AG04450 (cell line): ENCODE results near the gene SELENON. TPM values are rescaled to one million over a fixed set of nuclear protein-coding genes. Genes with fewer than 3 reads are reported as not detected.

Source experiments
- CTCF ChIA-PET: fragments of 300-600, 350-600 bp; formaldehyde crosslinking; extraction: SDS; loops from one replicate; lab custom pipeline; 2022; ENCODE audit warnings: antibody characterized with exemption, inconsistent platforms; lab: Charles Lee
- POLR2A ChIA-PET: fragments of 350-600 bp; formaldehyde crosslinking; extraction: SDS; loops from one replicate; lab custom pipeline; 2021; ENCODE audit warnings: antibody characterized with exemption, inconsistent platforms; lab: Yijun Ruan, JAX
- DNase-seq: peaks from one replicate; pipeline ENCODE4 v3.0.0-alpha.2; 2011; ENCODE audit warnings: low read depth, low spot score
- H3K27ac ChIP-seq: one replicate; pipeline ENCODE4 v1.5.1; 2012; ENCODE audit warnings: low read depth, low read length, control low read depth
- H3K27me3 ChIP-seq: one replicate; pipeline ENCODE4 v1.6.0; 2012; ENCODE audit warnings: low read length; ENCODE audit not compliant: control insufficient read depth, insufficient read depth
- H3K4me3 ChIP-seq: 2 replicates; pipeline ENCODE4 v1.5.1; 2011; ENCODE audit warnings: mild to moderate bottlenecking, low read depth, low read length, control low read depth
- H3K9me3 ChIP-seq: 2 replicates; pipeline ENCODE4 v1.5.1; 2012; ENCODE audit warnings: low read length; ENCODE audit not compliant: control insufficient read depth, insufficient read depth
- CTCF ChIP-seq: IDR thresholded peaks from 2 replicates; pipeline ENCODE4 v1.5.1; 2011; ENCODE audit warnings: low read depth, low read length, control low read depth, inconsistent platforms
- polyA plus RNA-seq: library from polyadenylated mRNA; depleted of rRNA; stranded (reverse); fragments of >200 nt; gene quantifications from 2 replicates; pipeline ENCODE4 v1.2.3, GENCODE V29; 2011

Gene SELENON
- polyA plus RNA-seq, 1 experiment, result 36.3 TPM

GRCh38 chr1:25821630-25822091 is 21.7 kb downstream of the SELENON start:
- Histone ChIP-seq H3K9me3 (no peaks in the 10 kb centered on the region; the same call in 1 of the 2 replicates), H3K27me3 (no peaks in the 10 kb centered on the region), H3K27ac (no peak overlapping the region), H3K4me3 (no peak overlapping the region)
- ChIA-PET POLR2A (interaction anchor here (0.7 to 1.4 kb wide), 2 partner anchors 21 to 110 kb away, joined by 4 to 5 read pairs; no protein-coding TSS in a partner anchor), CTCF (interaction anchor here (0.6 to 2.1 kb wide), 2 partner anchors 176 to 384 kb away, joined by 4 to 7 read pairs; partner anchors contain the start of gene PAFAH2)
- no peak for TF ChIP-seq CTCF
- no peak for DNase-seq

GRCh38 chr1:25825605-25826004 is 25.6 kb downstream of the SELENON start:
- ChIA-PET POLR2A (no interaction called here), CTCF (interaction anchor here (0.9 to 1.8 kb wide), 2 partner anchors 9 to 70 kb away, joined by 3 to 4 read pairs; no protein-coding TSS in a partner anchor)
- H3K27ac ChIP-seq, result no peak overlapping the region
- no peaks in the 10 kb centered on the region for H3K27me3 ChIP-seq
- no peak for TF ChIP-seq CTCF
- no peaks in the 10 kb centered on the region for H3K9me3 ChIP-seq
- no peak for DNase-seq
- no peak overlapping the region for H3K4me3 ChIP-seq

GRCh38 chr1:25826571-25826970 is 26.6 kb downstream of the SELENON start:
- no peaks in the 10 kb centered on the region for H3K9me3 ChIP-seq
- no peak for DNase-seq
- H3K4me3 ChIP-seq, result no peak overlapping the region
- TF ChIP-seq CTCF, result no peak
- ChIA-PET POLR2A (no interaction called here), CTCF (interaction anchor here (0.6 kb wide), 2 partner anchors 28 to 69 kb away, joined by 3 to 4 read pairs; no protein-coding TSS in a partner anchor)
- no peak overlapping the region for H3K27ac ChIP-seq
- H3K27me3 ChIP-seq, result no peaks in the 10 kb centered on the region

- H3K4me3 ChIP-seq, result no peak overlapping the region
- no peak for DNase-seq
- POLR2A ChIA-PET, result no interaction called here
- H3K9me3 ChIP-seq, result no peaks in the 10 kb centered on the region
- H3K27me3 ChIP-seq, result no peaks in the 10 kb centered on the region
- TF ChIP-seq CTCF, result no peak
- no peak overlapping the region for H3K27ac ChIP-seq
- CTCF ChIA-PET, result interaction anchor here (0.5 kb wide), 1 partner anchor 15 kb away, joined by 3 read pairs; no protein-coding TSS in a partner anchor
Measured at GRCh38 chr1:25828491-25828890, 28.5 kb downstream of the SELENON start.

DNA sequence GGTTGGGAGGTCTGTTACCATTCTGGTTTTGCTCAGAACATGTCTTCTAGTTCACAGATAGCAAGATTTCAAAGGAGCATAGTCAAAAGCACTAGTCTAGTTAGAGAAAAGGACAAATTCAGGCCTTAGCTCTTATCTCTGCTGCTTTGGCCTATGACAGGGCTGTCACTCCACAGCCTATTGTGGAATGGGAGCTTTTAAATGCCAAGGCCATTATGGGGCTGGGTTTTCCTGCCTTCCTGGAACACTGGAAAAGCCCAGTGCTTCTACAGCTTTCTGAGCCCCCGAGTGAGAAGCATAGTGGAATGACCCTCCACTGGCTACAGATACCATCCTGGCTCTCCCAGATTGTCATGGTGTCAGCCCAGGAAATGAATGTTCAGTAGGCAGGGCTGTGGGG is 29.1 kb downstream of the SELENON start:
- ChIA-PET POLR2A (no interaction called here), CTCF (interaction anchor here (0.5 kb wide), 1 partner anchor 14 kb away, joined by 3 read pairs; no protein-coding TSS in a partner anchor)
- Histone ChIP-seq H3K4me3 (no peak overlapping the region), H3K27me3 (no peaks in the 10 kb centered on the region), H3K27ac (no peak overlapping the region), H3K9me3 (no peaks in the 10 kb centered on the region)
- DNase-seq, result no peak
- no peak for TF ChIP-seq CTCF
